D341Med (cell line): ENCODE measurements around the gene ADAMTSL1.
A peak's percentile ranks its signal among the peaks of the same experiment; 100 is the strongest.

ENCODE experiments used
- DNase-seq: peaks from one replicate; pipeline ENCODE4 v3.0.0; 2012; ENCODE audit warnings: low spot score

Gene ADAMTSL1

DNA sequence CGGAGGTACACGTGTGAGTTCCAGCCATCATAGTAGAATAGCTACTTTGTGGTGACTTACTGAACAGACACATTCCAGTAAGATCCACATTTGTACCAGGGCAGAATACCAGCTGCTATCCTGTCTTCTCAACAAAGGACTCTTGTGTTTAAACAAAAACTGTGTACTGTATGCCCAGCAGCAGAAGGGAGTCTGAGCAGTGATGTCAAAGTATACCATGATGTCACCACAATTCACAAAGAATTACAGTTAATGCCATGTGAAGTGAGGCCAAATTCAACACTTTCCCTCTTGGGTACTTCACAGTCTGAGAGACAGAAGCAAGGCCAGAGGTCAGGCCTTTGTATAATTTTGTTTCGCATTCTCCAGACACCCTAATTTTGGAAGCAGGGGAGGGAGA is 137.0 kb downstream of the ADAMTSL1 start:
- DNase-seq = no peak

DNA sequence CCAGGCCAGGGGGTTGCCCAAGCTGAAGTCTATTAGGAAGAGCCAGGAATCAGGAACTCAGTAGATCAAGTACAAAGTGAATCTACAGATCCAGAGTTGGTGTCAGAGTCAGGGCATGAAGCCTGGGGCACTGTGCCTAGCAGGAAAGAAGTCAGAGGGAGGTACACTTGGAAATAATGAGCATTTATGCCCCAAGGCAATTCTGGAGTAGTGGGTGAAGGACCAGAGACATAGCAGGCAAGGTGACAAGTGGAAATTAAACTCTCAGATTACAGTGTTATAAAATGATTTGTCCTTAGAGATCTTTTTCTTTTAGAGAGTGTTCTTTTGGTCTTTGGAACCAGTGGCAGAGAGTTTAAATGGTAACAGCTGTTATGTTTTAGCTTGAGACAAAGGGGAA is 138.0 kb downstream of the ADAMTSL1 start:
- no peak for DNase-seq

DNA sequence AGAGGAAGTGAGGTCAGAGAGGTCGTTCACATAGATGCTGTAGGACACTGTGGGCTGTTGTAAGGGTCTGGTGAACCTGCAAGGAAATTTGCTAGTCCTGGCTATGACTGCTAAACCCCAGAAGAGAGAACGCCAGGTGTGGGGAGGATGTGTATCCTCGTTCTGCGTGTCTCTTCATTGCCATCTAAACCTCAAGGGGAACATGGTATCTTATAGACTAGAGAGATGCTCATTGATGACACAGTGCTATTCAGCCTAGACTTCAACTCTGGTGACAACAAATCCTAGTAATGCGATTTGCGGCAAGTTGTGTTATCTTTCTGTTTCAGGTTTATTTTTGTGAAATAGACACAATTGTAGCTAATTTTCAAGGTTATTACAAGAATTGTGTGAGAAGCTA is 140.2 kb downstream of the ADAMTSL1 start:
- DNase-seq = no peak

DNA sequence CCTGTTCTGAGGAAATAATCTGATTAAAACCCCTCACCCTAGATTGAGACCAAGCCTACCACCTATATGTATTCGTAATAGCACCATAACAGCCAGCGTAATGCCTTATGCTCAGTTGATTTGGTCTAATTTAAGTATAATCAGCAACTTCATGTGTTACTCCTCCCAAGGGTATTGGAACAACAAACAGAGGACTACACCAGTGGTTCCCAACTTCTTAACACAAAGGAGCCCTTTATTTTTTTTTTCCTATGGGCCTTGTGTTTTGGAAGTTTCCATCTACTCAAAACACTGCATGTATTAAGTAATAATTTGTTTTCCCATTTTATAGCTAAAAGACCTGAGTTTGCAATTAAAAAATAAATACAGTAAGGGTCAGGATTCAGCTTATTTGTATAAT is 140.7 kb downstream of the ADAMTSL1 start:
- DNase-seq = no peak

DNA sequence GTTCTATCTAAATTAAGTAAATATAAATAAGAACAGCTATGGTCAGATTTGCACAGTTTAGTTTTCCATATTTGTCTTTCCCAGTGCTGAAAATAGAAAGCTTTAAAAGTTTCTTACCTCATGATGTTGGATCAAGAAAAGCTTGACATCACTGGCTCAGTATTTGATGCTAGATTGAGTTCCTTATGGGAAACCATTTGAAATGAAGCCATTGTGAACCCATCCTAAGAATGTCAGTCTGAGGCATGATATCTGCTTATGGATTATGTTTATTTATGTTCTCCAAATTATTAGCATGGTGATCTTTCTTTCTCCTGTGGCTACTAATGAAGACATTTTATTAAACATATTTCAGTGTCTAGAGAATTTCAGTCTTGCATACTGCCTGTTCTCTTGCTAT is 143.0 kb downstream of the ADAMTSL1 start:
- DNase-seq = no peak

DNA sequence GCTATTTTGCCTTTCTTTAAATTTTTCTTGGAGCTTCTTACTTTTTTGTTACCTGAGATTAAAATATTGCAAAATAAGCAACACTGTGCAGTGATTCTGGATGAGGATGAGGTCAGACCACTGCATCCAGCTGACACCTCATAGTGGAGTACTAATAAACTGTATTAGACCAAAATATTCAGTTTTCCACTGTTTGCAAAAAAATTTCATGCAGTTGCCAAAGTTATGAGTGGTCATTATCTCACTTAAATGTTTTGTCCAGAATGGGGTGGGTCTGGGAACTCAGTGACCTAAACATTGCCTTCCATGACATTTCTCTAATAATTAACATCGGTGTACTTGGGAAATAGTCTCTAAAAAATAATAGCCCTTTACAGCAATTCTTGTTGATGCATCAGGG is 143.8 kb downstream of the ADAMTSL1 start:
- no peak for DNase-seq

DNA sequence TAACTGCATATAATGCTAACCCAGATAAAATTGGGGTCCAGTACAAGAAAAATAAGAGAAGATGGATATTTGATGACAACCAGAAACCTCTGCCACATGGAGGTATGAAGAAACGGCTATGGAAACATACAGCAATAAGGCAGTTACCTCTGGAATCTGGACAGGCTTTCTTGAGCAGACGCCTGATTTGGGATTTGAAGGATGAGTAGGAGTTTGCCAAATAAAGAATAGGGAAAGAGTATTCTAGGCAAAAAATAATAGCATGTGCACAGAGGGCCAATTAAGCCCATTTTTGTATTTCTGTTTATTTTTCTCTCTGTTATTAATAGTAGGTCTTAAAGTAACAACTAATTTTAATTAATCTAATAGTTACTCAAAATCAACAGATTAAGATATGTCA is 144.9 kb downstream of the ADAMTSL1 start:
- DNase-seq = no peak

DNA sequence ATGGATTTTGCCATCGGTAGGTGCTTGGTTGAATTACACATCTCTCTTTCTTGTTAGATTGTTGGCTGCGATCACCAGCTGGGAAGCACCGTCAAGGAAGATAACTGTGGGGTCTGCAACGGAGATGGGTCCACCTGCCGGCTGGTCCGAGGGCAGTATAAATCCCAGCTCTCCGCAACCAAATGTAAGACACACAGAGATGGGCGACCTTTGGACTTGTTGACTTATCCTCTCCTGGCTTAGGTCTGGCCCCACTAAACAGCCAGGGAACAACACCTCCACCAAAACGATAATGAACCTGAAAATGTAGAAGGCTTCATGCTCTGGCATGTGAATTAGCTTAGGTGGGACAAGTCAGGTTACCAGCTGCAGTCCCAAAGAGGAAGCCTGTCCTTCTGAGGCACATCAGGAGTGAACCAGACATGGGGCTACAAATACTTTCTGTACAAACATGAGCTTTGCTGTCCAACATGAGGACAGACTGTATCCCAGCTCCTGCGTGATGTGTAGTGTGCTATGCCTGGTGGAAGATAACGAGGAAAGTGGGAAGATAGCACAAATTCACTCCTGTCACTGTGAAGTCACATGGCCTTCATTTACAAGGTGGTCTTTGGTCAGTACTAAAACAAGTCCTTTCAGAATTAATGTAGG is 148.4 kb downstream of the ADAMTSL1 start:
- no peak for DNase-seq

DNA sequence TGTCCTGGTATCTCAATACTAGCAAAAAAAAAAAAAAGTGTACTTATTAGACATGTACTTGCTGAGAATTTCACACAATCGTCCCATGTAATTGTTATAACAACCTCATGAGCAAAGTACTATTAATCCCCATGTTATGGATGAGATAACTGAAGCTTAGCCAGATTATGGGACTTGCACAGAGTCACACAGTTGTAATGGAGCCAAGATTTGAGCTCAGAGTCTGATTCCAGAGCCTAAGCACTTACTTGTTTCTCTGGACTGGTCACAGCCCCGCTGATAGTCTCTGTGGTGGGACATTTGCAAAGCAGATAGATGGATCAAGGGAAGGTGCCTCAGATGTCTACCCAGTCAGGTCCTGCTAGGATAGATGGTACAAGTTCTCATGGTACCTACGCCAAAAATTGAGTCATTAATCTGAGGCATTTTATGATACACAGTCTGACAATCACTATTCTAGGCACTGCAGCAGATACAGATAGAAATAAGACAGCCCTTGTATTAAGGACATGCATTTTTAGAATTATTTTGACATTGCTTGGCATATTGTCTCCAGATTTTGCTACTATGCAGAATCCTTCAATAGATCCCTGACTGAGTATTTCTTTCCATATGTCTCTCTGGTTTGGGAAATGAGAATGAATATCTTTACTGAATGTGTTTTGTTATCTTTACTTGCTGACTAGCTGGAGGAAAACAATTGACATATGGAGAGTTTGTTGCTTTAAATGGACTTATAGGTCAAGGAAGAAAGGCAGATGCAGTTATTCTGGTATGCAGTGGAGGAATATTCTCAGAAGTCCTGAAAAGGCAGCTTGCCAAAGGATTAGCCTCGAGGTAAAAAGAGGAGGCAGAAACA is 149.5 kb downstream of the ADAMTSL1 start:
- DNase-seq = peak; percentile 60

DNA sequence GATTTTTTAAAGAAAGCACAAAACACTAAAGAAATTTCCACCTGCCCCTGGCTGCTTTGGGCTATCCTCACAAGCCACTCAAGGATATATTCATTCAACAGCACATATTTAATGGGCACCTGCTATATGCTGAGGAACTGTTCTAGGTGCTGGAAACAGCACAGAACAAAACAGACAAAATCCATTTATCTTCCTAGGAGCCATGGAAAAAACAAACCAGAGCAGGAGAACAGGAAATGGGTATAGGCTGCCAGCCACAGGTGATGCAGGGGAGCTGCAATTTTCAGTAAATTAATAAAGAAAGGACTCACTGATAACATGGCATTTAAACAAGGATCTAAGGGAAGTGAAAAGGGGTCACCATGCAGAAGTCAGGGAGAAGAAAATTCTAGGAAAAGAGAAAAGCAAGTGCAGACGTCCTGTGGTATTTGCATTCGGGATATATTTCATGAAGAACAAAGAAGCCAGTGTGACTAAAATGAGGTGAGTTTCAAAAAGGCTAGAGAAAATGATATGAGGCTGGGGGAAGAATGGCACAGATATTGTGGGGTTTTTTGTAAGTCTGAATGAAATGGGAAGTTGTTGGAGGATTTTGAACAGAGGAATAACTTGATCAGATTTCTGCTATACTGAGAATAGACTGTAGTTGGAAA is 152.2 kb downstream of the ADAMTSL1 start:
- DNase-seq = no peak

DNA sequence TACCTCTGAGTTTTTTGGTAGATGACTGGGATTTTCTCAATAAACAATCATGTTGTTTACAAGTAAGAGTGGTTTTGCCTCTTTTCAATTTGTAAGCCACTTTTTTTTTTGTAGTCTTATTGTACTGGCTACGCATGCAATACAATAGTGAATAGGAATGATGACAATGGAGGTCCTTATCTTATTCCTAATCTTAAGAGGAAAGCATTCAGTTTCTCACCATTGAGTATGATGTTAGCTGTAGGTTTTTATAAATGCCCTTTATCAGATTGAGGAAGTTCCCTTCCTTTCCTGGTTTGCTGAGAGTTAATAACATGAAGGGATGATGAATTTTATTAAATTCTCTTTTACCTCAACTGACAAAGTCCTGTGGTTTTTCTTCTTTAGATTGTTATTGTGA is 155.2 kb downstream of the ADAMTSL1 start:
- DNase-seq = no peak

DNA sequence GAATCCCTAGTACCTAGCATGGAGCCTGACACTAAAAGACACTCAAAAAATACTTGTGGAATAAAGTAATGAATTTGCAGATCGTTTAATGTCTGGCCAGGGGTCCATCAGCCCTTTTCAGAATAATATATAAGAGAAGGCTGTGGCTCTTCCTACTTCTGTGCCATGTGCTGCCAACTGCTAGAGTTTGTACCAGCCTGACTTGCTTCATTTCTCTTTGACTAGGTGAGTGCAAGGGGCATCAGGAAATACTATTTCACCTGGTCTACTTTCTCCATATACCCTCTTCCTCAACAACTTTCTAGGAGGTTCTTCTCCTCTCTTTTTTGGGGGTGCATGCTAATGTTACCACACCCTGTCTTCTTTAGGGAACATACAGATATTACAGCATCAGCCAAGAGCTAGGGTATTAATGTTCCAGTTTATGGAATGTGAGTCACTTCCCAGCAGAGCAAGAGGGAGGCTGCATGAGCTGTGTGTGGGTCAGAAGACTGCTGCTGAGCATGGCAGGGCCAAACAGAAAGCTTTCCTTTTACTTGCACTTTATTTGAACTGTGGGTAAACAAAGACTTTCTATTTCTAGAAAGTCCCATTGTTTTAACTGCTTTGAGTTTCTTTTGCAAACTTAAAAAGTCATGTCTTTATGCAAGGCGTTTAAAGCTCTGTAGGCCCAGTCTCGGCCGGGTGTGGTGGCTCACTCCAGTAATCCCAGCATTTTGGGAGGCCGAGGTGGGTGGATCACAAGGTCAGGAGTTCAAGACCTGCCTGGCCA is 158.9 kb downstream of the ADAMTSL1 start:
- DNase-seq = no peak

DNA sequence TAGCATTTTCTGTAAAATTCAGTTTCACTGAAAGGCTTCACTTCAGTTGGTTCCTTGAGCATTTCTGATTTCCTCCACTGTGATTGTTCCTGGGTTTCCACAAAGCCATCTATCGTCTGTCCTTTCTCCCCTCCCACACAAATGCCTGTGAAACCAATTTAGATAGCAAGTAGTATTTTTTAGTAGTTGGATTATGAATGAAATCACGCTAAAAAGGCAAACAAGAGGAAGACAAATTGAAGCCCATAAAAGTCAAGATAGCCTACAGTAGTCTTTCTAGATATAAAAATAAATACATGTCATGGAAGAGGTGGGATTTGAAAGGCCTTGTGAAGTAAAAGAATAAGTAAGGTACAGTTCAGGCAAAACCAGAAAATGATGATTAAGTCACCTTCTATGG is 162.8 kb downstream of the ADAMTSL1 start:
- no peak for DNase-seq

DNA sequence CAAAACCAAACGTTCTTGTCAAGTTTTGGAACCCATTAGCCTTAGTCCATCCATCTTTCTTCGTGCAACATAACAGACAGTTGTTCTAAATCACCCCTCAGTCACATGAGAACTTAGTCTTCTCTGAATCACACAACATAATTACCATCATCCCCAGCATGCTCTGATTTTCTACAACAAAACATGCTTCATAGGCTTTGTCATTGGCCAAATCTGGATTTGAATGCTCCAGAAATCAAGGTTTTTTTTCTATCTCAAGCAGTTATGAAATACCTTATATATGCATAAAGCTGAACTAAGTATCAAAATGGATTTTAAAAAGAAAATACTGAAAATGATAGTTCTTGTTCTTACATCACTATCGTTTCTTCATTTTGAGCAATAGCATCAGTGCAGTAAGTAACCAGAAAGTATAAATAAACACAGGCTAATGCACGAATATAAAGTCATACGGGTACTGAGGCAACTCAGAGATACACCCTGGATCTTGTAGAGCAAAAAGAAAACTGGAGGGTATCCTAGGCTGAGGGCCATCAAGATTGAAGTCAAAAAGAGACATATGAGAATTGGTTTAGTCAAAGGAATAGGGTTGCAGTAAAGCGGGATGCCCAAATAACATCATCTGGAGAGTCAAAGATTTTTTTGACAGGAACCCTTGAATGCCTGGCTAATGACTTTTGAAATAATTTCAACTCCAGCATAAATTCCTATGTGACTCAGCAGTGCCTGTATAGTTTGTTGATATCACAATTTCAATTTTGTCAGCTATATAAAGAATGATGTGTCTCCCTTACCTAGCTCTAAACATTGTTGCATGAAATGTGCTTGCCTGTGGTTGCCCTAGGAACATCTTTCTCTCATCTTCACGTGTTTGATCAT is 164.7 kb downstream of the ADAMTSL1 start:
- no peak for DNase-seq

DNA sequence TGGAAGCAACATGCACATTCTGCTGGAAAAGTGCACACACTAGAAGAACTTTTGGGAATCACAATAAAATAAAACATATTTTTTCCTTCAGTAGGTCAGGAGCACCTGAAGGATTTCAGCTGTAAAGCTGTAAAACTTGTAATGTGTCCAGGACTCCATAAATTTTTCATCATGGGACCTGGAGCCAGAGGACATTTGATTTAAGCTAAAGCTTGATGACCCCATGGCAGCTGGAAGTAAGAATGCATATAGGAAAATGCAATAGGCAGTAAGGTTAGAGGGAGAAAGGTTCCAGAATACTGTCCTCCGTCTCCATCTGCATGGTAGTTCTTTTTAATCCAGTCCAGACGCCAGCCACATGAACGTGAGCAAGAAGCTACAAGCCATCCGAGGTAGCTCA is 166.0 kb downstream of the ADAMTSL1 start:
- DNase-seq = no peak

DNA sequence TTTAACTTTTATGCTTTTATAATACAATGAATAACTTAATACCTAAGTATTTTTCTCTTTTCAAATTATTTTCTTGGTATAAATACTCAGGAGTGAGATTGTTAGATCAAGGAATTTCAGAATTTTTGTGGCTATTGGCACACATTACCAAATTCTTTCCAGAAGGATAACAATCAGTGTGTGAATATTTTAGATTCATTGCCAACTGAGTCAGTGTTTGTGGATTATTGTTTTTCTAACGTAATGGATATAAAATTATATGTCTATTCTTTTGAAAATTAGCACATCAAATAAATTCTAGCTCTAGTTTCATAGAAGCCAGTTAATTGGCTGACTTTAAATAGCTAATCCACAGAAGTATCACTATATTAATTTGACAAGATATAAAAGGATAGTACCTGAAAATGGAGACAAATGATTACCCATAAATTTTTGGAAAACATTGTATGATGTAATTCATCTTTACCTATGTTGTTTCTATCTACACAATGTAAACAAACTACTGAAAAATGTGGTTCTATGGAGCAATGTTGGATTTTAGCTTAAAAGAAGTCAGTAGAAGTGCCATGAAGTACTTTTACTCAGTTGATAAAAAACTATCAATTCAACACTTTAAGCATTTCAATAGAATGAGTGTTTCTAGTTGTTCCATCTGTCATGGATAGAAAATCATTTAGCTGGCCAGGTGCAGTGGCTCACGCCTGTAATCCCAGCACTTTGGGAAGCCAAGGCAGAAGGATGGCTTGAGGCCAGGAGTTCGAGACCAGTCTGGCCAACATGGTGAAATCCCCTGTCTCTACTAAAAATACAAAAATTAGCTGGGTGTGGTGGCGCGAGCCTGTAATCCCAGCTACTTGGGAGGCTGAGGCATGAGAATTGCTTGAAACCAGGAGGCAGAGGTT is 185.1 kb downstream of the ADAMTSL1 start:
- DNase-seq = no peak

DNA sequence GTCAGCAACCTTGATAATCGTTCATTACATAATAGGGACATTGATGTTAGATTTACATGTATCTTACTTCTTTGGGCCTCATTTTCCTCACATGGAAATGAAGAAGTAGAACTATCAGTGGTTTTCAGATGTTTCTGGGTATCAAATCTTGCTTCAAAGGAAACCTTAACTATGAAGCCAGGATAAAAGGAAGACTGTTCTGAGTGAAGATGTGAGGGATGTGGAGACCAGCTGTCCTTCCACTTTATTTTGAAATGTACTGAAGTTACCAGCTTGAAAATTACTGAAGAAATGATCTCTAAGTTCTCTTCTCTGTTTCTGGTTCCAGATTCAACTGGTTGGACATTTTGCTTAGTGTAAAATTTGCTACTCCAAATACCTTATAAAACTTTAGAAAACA is 186.0 kb downstream of the ADAMTSL1 start:
- DNase-seq = no peak

DNA sequence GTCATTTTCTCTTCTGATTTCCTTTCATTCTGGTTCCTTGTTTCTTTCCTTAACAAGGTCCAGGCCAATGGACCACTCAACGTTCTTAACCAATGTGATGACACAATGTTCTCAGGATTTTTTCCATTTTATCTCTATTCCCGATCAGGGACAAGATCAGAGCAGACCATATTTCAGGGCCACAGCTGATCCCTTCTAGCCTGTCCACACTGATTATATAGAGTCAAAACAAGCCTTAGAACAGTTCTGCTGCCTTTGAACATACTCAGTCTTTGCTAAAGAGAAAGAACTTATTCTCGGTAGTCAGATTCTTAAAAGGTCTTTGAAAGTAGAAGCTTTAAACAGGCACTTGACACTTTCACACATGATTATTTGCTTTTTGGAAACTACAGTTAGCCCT is 188.4 kb downstream of the ADAMTSL1 start:
- no peak for DNase-seq

DNA sequence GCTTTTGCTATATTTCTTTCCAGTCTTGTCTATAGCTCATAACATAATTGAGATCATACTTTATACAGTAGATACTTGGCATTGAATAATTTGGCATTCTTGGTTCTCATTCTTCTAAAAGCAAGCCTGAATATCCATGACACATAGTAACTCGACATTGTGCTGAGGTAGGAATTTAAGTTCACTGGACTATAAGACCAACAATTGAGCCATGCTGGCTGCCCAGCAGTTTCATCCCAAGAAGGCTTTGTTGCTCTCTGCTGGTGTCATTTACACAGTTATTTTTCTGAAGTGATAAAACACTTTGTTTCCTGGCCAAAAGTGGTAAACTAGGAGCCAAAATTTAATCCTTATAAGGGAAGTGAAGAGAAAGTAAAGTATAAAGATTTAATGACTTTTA is 192.0 kb downstream of the ADAMTSL1 start:
- DNase-seq = no peak

DNA sequence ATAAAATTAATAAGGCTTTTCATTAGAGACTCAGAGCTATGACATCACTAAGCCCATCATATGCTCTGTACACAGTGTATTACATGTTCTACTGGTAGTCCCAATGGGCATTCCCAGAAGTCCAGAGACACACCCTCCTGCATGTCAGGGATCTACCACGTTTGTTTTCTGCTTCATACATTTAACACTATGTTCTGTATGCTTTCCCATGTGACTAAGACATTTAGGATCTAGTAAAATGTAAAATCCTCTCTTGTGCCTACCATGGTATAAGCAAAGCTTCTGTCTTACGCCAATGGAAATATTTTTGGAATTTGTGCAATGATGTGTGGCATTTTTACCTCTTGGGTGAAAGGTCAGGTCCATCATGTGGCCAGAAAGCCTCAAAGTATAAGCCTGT is 192.4 kb downstream of the ADAMTSL1 start:
- no peak for DNase-seq
